NCI-H128 (cell line): ENCODE results near the gene FGF14.
A peak's percentile ranks its signal among the peaks of the same experiment; 100 is the strongest.

Source experiments
- DNase-seq: peaks from one replicate; lab custom pipeline; 2025; ENCODE audit not compliant: unreplicated experiment; lab: John Stamatoyannopoulos, UW

The FGF14 gene

GRCh38 chr13:102369302-102369701 is 32.5 kb downstream of the FGF14 start:
- no peak for DNase-seq

GRCh38 chr13:102367836-102368235 is 34.0 kb downstream of the FGF14 start:
- no peak for DNase-seq

- no peak for DNase-seq
Observed at GRCh38 chr13:102361113-102361512, 40.7 kb downstream of the FGF14 start.

DNA sequence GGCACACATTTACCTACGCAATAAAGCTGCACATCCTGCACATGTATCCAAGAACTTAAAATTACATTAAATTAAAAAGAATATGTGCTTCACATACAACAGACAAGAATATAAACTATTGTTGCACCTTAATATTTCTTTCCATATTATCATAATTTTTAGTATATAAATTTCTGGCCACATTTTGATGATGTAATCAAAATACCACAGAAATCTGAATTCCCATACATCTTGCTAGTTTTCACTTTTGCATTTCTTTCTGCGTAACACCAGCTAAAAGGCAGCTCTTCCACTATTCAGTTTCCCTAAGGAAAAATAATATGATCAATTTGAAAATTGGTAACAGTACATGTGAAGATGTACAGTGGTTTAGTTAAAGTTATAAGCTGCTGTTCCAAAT is 42.6 kb downstream of the FGF14 start:
- no peak for DNase-seq

DNA sequence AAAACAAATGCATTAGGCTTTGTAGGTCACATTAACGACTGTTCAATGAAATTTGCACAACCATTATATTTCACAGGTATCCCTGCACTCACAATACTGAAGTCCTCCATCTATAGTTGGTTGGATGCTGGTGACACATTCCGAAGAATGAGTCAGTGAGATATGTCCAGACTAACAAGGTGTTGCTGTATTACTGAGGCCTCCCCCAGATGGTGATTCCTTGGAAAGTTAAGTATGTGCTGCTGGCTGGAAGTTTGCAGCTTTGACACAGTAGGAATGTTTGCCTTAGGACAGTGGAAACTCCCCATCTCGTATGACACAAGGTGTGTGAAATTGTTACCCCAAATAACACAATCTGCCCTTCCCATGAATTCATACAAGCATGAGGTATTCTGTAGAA is 46.6 kb downstream of the FGF14 start:
- no peak for DNase-seq

DNA sequence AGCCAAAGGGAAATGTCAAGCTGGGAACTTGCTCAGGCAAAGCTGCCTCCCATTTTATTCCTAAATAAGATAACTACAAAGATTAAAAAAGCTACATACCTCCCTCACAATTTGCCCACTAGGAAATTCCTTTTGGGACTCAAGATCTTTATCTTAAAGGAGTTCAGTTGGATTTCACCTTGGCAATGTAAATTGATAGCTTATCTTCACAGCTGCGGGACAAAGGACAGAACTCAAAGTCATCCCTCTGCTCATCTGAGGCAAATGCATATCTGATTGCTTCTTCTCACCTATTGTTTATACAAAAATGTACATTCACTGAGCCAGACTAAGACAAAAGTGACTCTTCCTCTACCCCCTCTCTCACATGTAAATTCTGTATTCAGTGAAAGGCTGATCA is 47.8 kb downstream of the FGF14 start:
- DNase-seq = no peak

- no peak for DNase-seq
Observed at GRCh38 chr13:102351521-102351920, 50.3 kb downstream of the FGF14 start.

DNA sequence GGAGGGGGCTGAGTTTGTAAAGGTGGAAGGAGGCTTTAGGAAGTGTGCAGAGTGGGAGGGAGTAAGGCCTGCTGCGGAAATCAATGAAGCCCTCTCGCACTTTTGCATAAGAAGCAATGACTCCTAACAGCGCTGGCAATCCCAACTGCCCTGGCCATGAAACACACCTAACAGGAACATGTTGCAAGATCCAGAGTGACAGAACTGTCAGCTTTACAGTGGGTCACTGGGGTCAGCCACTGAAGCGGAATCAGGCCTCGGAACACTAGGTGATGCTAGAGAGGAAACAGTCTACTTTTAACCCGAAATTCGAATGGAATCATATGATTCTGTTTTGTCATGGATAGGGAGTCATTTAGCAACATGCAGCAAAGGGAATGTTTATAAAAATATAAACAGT is 54.4 kb downstream of the FGF14 start:
- DNase-seq = no peak

- DNase-seq = no peak
Observed at GRCh38 chr13:102346769-102347168, 55.1 kb downstream of the FGF14 start.

DNA sequence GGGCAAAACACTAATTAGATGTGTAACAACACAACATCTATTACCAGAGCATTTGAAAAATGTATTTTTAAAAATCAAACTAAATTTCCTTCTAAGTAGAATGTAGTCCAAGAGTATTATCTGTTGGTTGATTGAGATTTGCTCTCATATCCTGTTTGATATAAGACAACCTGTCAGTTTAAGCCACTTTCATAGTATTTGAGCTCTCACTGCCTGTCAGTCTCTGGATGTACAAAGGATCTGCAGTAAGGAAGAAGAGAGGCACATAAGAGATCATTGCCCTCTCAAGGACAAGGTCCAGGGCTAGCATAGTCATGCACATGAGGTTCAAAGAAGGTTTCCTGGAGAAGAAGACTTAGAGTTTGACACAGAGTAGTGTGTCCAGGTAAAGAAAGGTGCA is 57.4 kb downstream of the FGF14 start:
- no peak for DNase-seq

DNA sequence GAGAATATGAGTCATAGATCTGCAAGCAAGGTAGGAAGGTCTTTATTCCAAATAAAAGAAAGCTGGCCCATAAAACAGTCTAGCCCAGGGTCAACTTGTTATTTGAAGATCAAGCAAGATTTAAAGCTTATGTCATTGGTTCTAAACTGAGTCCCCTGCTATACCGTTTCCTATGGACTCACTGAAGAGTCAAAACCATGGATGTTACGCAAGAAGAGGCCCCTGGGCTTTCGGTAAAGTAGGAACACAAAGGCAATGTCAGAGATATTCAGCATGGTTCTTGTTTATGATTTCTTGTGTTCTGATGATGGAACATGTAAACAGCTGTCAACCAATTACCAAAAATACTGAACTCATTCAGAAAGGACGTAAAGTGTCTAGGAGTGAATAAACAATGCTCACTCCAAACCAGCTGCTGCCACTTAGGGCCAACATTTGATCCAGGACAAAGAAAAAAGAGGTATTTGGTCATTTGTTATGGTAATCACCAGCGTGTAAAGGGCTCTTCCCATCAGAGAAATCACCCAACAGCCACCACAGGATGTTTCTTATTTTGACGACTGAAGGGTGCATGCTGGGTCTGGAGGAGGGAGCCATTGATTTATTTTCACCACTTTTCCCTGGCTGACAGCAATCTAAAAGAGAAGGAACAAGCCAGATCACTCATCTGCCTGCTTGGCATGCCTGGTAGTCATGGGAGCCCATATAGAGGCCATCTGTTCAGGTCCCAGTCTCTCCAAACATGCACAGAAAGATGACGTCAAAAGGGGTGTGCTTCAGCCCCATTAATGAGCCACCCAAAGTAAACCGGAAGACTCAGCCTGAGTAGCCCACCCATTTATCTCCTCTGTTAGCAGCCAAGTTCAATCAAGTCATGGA is 68.3 kb downstream of the FGF14 start:
- peak; percentile 94 for DNase-seq

DNA sequence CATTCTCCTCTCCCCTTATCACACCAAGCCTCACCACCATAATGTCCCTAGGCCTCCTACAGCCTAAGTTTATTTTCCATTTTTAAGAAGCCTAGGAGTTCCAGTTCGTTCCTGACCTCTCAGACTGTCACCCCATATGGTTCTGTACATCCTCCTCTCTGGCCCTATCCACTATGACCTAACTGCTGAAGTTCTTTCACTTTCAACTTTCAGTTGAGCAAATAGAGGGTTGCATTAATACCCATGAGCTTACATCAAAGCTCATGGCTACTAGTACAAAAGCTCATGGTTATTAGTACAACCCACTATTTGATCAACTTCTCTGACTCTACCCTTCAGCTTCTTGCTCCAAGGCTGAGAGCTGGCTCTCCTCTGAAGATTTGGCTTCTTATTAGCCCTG is 72.9 kb downstream of the FGF14 start:
- DNase-seq = no peak

- DNase-seq = no peak
Observed at GRCh38 chr13:102327119-102327617, 74.7 kb downstream of the FGF14 start.

- no peak for DNase-seq
Observed at GRCh38 chr13:102326381-102327118, 75.3 kb downstream of the FGF14 start.

- no peak for DNase-seq
Observed at GRCh38 chr13:102325321-102325720, 76.5 kb downstream of the FGF14 start.

DNA sequence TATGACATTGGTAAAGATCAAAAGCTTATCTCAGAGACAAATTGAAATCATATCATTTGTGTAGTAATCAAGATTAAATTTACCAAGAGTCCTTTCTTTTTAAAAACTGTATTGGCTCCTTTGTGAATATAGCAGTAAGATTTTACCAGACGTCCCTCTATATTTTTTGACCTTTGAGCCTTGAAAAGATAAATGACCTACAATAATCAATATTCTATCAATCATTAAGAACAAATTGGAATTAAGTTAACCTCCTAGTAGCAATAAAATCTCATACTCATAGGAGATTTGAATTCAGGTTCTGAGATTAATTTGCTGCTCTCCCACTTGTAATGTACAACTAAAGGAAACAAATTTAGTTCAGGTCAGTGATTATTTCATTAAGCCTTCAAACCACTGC is 78.3 kb downstream of the FGF14 start:
- no peak for DNase-seq

- DNase-seq = no peak
Observed at GRCh38 chr13:102323012-102323411, 78.8 kb downstream of the FGF14 start.

DNA sequence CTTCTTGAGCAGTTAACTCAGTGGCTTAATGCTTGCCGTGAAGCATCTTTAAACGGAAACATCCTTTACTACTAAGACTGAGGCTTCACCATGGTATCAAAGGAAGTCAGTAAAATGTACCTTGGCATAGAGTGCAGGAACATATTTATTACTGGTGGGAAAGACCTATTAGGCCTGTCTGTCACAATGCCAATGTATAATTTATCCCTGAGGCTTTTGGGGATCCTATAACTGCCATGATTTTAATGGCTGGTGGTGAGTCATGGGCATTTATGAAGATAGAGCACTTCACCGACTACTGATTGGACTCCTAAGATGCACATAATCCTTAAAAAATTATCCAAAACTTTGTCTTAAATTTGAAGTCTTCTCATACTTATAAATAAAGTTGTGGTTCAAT is 79.6 kb downstream of the FGF14 start:
- no peak for DNase-seq

DNA sequence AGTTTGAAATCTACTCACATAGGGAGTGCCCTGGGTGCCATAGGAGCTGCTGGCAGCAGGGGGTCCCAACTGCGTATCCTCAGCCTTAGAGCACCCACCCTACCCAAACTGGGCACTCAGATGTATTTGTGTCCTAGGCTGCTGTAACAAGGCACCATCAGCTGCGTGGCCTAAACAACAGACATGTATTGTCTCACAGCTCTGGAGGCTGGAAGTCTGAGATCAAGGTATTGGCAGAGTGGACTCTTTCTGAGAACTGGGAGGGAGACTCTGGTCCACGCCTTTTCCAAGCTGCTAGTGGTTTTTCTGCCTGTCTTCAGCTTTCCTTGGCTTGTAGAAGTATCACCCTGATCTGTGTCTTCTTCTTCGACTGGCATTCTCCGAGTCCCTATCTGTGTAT is 83.6 kb downstream of the FGF14 start:
- no peak for DNase-seq

GRCh38 chr13:102317593-102317992 is 84.3 kb downstream of the FGF14 start:
- DNase-seq = no peak

DNA sequence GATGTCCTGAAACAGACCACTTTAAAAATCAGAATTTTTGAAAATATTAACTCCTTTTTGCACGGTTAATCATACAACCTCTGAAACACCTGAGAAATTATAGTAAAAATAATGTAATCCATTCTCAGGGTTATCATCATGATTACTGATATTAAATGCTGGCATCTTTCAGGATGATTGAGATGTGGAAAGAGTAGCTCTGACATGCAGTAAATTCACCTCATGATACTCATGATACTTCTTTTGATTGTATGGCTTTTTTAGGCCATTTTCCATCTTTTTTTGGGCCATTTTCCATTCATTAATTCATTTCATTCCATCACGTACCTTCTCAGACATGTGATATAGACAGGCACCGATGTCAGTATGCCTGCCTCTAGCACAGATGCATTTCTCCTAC is 85.1 kb downstream of the FGF14 start:
- no peak for DNase-seq

DNA sequence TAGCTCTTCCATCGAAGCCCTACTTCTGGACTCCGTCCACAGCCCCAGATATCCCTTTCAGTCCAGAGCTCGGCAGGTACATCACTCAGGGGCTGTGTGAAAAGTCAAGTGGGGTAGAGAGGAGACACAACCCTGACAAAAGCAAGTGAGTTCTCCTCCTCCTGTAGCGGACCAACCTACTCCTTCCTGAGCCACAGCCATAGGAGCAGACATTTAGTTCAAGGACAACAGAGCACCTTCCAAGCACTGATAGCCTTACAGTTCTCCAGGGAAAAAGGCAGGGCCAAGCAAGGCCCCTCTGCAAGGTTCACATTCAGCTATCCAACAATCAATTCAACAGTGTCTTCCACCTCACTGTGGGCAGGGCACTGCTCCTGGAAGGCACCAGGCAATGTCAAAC is 89.0 kb downstream of the FGF14 start:
- no peak for DNase-seq
